Activated CD8-positive, alpha-beta memory T cell treated with anti-CD3 and anti-CD28 coated beads, Interleukin-2, amount 50 U/mL, for 48 hours (primary cell): ENCODE measurements around the gene SYNPO.

Experiments
- DNase-seq: peaks from one replicate; pipeline ENCODE4 v3.0.0-alpha.2; 2020

SYNPO gene

DNA sequence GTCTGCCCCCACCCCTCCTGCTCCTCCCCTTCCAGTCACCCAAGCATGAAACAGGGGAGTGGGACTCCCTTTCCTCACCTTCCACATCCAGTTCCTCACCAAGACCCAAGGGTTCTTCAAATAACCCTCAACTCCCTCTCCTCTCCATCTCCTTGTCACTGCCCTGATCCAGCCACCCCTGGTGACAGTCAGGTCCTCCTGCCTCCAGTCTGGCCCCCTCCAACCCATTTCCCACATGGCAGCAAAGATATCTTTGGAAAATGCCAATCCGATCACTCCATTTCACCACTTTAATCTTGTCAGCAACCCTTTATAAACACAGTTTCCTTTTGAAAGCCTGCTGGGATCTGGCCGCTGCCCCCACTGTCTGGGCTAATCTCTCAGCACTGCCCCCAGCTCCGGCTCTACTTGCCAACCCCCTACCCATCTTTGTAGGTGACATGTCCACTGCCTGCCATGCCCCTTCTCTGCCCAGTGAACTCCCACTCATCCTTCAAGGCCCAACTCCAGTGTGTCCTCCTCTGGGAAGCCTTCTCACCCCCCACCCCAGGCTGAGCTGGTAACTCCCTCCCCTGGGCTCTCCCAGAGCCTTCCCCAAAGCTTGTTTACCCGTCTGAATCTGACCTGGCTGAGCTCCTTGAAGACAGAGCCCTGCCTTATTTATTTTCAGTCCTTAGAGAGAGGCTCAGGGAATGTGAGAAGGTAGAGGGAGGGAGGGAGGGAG is 19.8 kb downstream of the SYNPO start:
- DNase-seq, result no peak

DNA sequence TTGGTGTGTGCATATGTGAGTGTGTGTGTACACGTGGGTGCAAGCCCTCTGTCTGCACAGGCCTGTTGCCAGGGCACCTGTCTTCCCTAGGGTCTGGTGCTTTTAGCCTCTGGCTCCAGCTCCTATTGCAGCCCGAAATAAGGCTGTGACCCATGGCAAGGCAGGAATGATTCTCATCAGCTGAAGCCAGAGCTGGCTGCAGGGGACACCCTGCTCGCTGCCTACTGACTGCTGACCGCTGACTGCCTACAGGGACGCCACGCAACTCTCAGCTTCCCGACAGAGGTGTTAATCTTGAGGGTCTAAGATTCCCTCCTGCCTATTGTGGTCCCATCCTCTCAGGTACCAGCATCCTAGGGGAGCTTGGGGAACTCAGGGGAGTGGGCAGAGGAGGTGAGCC is 20.6 kb downstream of the SYNPO start, which contains the start of gene MYOZ3:
Gene MYOZ3 (plus strand): TSS at position 166 of the 400 bp plus-strand sequence. CDS start 1,691 bp downstream, outside the sequence.
- no peak for DNase-seq

DNA sequence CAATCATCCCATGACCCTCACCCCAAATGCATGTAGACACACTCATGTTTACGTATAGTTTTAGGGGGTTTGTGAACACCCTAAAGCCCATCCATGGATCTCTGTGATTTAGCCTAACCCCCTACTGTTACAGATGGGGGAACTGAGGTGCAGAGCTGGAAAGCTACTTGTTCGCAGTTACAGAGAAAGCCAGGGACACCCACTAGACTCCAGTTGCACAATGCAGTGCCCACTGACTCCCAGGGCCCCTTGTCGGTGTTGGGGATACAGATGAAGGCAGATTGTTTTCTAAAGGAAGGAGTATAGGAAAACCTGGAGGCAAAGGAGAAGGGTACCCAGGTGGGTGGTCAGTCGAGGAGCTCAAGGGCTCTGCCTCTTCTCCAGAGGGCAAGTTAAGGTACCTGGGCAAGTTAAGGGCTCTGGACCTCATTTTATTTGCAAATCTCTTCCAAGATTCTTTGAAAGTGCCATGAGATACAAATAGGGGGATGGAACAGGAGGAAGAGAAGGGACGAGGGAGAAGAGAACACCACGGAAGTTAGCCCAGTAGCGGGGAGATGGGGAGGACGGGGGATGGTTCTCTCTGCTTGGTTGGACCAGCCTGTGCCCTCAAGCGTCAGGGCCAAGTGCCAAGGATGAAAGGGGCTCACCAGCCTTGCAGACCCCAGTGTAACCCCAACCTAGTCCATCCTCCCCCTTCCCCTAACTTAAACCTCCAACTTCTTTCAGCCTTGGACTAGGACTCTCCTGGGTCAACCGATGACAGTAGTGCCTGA is 21.5 kb downstream of the SYNPO start:
- no peak for DNase-seq

DNA sequence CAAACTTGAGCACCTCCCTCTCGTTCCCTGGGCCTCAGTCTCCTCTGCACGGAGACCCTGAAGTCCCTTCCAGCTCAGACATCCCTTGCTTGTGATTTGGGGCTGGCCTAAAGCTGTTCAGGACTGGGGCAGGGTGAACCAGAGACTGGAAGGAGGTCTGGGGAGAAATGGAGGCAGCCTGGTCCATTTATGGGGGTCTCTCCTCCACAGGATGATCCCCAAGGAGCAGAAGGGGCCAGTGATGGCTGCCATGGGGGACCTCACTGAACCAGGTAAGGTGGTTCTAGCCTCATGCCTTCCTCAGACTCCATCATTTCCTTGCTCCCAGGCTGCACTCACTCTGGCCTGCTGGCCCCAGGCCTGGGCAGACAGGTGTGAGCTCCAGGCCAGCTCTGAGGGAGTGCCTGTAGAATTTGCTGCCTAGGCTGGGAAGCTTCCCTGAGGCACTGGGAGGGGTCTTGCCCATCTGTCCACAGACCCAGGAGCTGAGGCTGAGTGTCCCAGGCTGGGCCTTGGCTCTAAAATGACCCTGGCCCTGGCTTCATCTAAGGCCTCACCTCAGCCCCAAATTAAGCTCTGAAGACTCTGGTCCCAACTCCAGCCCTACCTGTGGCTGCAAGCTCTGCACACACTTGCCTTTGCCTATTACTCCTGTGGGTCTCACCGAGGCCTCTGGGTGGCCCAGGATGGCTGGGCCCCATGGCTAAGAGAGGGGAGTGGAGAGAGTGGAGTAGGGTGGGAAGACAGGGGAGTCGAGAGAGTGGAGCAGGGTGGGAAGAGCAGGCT is 22.5 kb downstream of the SYNPO start:
- no peak for DNase-seq

DNA sequence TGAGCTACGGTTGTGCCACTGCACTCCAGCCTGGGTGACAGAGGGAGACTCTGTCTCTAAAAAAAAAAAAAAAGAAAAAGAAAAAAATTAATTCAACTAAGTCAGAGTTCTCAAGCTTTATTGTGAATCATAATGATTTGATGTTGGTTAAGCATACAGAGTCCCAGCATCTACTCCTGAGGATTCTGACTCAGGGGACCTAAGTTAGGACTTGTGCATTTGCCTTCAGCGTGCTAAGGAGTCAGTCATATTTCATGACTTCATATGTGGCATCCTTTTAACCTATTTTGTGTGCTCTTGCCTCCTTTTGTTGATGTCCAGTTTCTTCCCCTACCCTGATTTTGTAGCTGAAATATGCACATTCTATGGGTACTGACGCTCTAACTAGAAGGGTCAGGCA is 23.5 kb downstream of the SYNPO start:
- DNase-seq, result no peak

DNA sequence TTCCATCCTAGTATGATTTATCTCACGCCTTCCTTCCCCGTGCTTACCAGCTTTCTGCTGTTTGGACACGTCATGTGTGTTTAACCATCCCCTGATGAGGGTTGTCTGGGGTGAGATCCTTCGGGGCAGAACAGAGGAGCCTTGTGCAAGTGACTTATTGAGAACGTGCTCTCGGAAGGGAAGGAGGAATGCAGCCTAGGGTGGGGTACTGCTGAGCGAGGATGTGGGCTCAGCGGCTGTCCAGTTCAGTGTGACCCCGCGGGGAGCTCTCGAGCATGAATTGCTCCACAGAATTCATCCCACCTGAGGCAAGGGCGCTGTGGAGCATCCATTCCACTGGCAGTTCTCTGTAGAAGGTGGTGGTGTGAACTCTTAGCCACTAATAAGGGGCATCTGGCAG is 24.6 kb downstream of the SYNPO start:
- DNase-seq, result no peak

DNA sequence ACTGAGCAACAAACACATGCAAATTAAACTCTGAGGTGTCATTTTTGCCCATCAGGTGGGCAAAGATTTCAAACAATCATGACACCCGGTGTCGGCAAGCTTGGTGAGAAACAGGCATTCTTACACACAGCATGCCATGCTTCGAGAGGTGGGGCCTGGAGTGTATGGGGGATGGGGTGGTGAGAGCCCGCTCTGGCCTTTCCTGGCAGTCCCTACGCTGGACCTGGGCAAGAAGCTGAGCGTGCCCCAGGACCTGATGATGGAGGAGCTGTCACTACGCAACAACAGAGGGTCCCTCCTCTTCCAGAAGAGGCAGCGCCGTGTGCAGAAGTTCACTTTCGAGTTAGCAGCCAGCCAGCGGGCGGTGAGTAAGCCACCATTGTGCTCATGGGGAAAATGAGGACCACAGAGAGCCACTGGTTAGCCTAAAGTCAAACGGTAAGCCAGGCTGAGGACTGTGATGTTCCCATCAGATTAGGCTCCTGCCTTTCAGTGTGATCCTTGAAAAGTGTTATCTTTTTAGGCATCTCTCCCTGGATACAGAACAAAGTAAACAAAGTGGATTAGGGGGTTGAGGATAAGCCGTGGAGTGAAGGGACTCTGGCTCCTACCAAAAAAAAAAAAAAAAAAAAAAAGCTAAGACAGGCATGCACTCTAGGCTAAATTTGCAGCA is 30.0 kb downstream of the SYNPO start:
- DNase-seq, result no peak

DNA sequence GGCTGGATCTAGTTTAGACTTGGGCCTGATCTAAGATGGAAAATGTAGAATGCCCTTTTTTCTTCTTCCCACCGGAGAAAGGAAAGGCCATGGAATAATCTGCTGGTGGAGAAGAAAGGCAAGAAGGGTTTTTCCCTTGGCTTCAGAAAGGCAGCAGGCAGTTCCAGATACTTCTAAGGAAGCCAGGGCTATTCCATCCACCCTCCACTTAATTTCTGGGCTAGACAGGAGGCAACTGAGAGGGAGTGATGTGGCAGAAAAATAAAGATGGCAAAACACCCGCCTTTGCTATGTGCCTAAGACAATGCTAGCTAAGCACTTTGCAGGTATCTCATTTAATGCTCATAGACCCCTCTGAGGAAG is 30.5 kb downstream of the SYNPO start:
- DNase-seq, result no peak

DNA sequence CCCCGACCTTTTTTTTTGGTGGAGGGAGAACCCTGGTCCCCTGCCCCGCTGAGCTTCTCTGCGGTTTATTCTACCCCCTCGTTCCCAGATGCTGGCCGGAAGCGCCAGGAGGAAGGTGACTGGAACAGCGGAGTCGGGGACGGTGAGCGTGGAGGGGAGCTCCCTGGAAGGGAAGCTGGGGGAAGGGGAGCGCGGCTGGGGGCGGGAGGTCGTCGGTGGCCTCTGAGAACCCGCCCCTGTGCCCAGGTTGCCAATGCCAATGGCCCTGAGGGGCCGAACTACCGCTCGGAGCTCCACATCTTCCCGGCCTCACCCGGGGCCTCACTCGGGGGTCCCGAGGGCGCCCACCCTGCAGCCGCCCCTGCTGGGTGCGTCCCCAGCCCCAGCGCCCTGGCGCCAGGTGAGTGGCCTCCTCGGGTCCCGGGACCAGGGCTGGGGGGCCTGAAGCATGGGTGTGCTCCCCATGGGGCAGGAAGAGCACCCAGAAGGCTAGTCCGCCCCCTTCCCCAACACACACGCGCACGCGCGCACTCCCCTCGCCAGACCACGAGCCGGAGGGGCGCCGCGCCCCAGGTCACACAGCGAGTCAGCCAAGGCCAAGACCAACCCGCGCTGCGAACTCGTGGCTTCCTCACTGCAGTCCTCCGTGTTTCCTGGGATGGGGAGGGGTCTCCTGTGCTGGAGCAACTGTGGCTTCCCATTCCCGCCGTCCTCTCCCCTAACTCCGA is 31.2 kb downstream of the SYNPO start:
- peak; percentile 68 for DNase-seq

DNA sequence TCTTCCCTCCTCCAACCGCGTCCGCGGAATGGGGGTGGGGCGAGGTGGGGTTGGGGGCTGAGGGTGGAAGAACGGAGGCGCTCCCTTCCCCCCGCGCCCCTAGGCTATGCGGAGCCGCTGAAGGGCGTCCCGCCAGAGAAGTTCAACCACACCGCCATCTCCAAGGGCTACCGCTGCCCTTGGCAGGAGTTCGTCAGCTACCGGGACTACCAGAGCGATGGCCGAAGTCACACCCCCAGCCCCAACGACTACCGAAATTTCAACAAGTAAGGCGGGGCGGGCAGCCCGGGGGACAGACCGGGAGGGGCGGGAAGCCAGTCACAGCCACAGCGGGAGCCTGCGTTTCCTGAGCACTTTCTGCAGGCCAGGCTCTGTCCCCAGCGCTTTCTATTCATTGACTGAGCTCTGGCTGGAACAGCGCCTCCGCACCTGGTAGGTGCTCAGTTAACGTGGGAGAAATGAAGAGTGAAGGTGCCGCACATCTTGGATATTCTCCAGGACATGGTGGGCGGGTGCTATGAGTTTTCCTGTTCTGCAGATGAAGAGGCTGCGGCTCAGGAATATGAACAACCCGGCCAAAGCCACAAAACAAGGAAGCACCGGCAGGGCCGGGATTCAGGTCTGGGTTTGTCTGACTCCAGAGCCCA is 31.9 kb downstream of the SYNPO start:
- peak; percentile 67 for DNase-seq

DNA sequence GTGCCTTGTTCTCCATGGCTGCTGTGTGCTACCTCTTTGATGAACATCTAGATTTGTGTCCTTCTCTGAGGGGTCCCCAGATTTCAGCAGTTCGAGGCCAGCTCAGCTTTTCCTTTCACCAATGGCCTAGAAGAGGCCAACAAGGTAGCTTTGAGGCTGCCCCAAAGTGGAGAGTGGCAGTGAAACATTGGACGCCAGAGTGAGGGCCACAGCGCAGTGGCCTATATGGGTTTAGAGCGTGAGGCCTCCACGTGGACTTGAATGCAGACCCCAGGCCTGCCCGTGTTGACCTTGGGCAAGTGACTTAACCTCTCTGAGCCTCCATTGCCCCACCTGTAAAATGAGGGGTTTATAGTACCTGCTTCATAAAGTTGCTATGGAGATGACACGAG is 32.4 kb downstream of the SYNPO start:
- no peak for DNase-seq

DNA sequence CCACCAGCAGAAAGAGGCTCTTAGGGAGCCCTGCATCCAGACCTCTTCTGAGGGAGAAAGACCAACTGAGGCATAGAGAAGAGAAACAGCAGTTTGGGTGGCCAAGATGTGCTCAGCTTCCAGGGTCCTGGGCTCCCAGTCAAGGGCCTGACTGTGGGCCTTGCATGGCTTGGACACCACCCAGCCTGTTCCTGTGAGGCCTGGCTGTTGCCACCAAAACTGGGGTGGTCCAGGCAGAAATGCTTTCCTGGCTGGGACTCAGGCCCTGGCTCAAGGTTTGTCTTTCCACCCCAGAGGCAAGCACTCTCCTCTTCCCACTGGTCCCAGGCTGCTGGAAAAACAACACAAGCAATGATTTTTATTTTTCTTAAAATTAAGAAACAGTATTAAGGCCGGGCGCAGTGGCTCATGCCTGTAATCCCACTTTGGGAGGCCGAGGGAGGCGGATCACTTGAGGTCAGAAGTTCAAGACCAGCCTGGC is 33.9 kb downstream of the SYNPO start:
- DNase-seq, result no peak

DNA sequence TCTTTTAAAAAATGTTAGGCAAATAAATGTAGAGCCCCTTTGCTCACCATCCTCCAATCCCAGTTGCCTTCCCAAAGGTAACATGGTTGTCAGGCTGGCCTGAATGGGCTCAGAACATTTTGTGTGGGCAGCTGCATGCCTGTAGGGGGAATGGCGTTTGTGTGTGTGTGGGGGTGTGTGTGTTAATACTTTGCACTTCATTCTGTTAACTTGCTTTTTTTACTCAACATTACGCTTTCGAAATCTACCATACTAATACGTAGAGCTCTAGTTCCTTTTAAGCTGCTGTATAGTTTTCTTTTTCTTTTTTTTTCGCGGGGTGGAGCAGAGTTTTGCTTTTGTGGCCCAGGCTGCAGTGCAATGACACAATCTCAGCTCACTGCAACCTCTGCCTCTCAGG is 34.6 kb downstream of the SYNPO start:
- no peak for DNase-seq

DNA sequence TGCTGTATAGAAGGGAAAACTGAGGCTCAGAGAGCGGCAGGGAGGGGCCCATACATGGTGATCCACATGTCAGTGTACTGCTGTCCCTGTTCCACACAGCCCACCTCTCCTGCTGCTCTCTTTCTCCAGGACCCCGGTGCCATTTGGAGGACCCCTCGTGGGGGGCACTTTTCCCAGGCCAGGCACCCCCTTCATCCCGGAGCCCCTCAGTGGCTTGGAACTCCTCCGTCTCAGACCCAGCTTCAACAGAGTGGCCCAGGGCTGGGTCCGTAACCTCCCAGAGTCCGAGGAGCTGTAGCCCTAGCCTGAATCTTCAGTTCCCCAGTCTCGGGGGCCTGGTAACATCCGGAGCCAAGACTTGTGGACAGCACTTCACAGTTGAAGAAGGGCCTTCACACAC is 36.1 kb downstream of the SYNPO start:
- no peak for DNase-seq

DNA sequence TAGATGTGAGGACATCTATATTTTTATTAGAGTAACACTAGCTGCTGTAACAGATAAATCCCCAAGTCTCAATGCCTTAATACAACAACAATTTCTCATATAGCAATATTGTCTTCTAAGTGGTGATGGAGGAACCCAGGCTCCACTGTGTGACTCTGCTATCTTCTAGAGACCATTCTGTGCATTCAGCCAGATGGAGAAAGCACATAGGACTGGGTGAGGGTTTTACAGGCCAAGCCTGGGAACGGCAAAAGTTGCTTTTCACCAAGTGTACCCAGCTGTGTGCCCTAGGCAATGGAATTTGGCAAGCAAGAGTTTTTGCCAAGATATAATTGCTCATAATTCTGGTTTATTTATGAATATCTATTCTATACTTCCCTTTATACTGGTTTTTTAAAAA is 48.7 kb downstream of the SYNPO start:
- no peak for DNase-seq

DNA sequence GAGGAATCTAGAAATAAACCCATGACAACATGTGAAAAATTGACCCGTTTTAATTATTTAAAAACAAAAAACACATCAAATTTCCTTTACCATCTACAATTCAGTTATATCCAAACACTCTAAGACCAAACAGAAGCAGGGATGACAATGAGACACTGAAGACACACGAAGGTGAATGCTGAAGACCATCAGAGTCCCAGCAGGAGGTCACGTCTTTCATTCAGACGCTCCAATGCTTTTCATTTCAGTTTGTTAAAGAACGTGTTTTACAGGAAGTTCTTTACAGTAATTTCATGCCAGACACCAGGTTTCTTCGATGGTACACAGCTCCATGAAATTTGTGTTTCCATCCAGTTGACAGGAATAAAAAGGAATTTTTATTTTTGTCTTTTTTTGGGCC is 50.3 kb downstream of the SYNPO start:
- DNase-seq, result no peak

DNA sequence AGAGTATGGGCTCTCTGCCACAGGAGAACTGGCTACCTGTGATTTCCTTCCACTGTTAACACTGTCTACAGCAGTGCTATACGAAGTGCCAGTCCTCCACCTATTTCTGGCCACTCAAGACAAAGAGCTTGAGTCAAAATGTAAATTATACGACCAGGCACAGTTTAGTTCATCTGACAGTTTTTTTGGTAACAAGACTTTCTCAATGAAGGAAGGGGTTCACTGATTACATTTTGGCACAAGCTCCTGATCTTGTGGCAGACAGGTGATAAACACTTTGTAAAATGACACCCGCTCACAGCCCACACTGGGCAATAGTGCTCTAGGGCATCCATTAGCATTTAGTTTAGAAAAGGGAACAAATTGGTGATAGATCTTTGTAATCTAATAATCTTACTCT is 51.8 kb downstream of the SYNPO start:
- DNase-seq, result no peak

DNA sequence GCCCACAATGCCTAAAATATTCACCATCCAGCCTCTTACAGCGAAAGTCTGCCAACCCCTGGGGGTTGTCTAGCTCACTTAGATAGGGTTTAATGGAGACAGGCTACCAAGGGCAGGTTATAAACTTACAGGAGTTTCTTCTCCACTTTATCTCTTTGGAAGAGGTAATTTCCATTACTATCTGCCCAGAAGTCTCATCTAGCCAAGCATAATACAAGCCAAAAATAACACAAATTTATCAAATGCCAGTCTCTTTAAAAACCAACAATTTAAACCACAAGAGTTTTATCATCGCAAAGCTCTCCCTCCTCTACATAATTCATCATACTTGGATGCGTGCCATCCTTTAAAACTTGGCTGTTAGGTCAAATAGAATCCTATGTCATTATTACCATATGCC is 54.2 kb downstream of the SYNPO start:
- no peak for DNase-seq

DNA sequence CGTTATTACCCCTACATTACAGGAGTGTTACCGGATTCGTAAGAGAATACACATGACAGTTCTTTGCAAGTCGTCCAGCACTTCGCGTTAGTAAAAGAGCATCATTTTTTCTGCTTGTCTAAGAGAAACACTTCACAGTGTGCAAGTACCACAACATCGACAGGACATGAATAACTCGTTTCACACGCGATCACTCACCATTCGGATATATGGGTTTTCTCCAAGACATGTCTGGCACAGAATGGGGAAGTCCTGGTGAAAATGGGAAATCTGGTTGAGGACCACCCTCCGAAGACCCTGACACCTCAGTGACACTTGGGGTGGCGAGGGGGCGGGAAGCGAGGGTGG is 59.8 kb downstream of the SYNPO start:
- DNase-seq, result no peak

DNA sequence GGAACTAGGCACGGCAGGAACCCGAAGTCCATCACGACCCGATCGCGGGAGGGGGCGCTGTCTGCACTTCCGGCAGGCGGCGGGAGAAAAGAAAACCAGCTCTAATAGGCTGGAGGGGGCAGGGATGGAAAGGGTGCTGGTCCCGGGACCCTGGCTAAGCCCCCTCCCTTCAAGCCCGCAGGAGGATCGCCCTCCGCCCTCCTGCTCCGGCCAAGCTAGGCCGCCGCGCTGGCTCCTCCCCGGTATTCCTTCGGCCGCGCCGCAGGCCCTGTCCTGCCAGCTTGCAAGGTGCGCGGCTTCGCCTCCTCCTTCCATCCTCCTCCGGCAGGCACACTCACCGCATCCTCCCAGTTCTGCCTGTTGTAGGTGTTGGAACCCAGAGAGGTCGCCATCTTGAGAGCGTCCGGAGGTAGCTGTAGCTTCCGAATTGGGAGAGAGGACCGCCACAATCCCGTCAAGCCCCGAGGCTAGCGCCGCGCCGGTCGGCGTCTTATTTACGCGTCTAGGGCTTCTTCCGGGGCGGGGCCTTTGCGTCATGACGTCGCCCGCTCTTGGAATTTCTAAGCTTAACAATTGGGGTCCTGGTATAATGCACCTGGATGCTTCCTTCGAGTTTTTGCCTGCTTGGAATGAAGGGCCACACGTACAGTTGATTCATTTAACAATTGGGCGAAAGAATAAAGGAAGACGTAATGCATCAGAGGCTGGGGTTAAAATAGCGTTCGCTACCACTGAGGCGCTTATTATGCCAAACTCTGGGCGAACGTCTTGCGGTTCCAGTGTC is 60.3 kb downstream of the SYNPO start, which contains the start of gene RBM22:
Gene RBM22 (minus strand): TSS at position 469 of the 784 bp plus-strand sequence. CDS start 77 bp downstream, at position 392.
- peak; percentile 93 for DNase-seq

DNA sequence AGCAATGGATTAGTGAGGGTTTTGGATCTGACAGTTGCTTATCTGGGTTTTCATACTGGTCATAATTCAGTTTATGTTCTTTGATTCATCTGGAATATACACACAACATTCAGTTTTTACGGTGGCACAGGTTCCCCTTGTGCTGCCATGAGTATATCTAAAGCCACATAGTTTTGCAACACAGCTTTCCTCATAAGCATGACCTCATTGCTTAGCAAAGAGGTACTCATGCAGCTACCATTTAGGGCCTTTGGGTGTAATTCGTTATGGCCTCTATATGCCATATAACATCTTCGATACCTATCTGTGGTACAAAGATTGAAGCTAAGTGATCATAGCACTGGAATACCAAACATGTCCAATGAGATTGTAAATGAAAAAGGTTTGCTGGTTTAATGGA is 63.3 kb downstream of the SYNPO start:
- DNase-seq, result no peak
